Activated CD4-positive, alpha-beta T cell treated with anti-CD3 and anti-CD28 coated beads for 24 hours (primary cell): Measurements from ENCODE around the gene MARCHF7.

Experiments used
- DNase-seq, 2 donors: peaks; one replicate each; pipeline ENCODE4 v3.0.0-alpha.2; 2020; ENCODE audit warnings: low read depth in 2 of 2

Gene MARCHF7

DNA sequence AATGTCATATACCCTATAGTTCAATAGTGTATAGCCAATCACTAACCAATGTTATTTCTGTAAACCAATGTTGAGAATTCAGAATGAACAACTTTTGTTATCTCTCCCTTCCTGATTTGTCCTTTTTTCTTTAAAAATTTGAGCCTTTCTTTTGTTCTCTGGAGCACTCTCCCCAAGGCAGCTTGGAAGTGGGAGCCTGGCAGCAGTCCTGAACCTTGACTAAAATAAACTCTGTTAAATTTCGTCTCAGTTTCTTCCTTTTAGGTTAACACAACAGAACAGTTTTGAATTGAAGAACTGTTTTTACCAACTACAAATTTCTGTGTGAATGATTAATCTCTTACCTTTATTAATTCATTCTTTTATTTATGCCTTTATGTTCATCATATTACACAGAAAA is 49.8 kb downstream of the MARCHF7 start:
- no peak for DNase-seq
